GM10266 (cell line): ENCODE measurements around the gene PPM1L.
"Not testable (repeated sequence)": the region's sequence is repeated elsewhere in the genome, so short reads cannot be mapped to it uniquely, and the experiment has no call there.

Source experiments
- DNase-seq: peaks from one replicate; pipeline ENCODE4 v3.0.0; 2012; ENCODE audit errors: extremely low spot score
- CTCF ChIP-seq: IDR thresholded peaks from 2 replicates; pipeline ENCODE4 v1.5.1; 2012; ENCODE audit warnings: mild to moderate bottlenecking, low read depth; ENCODE audit not compliant: control insufficient read depth, insufficient read depth; ENCODE audit errors: missing control alignments

The PPM1L gene

GRCh38 chr3:160755776-160756304 lies at the start of gene PPM1L:
PPM1L (plus strand) TSS chr3:160756231.
- DNase-seq: peak; percentile 46
- no peak for TF ChIP-seq CTCF

GRCh38 chr3:160707187-160707794 lies 48.7 kb upstream of the PPM1L start:
- DNase-seq: peak; percentile 31
- TF ChIP-seq CTCF: peak; percentile 35

- DNase-seq: no peak
- no peak for TF ChIP-seq CTCF
These were observed 46.4 kb upstream of the PPM1L start for GRCh38 chr3:160709477-160710182.

- DNase-seq: not testable (repeated sequence)
These were observed 42.9 kb upstream of the PPM1L start for GRCh38 chr3:160713144-160713543.

- DNase-seq: no peak
- TF ChIP-seq CTCF: no peak
These were observed 36.3 kb upstream of the PPM1L start for GRCh38 chr3:160719710-160720109.

- peak; percentile 34 for TF ChIP-seq CTCF
- no peak for DNase-seq
These were observed 35.8 kb upstream of the PPM1L start for GRCh38 chr3:160720123-160720746.

GRCh38 chr3:160722331-160722730 lies 33.7 kb upstream of the PPM1L start:
- no peak for DNase-seq
- TF ChIP-seq CTCF: no peak
